CD14-positive monocyte (primary cell): ENCODE data around the gene FBXO8. TPM values are rescaled to one million over a fixed set of nuclear protein-coding genes. Genes with fewer than 3 reads are reported as not detected.

ENCODE experiments used
- DNase-seq, 3 donors: peaks; one replicate each; pipeline ENCODE4 v3.0.0-alpha.2; 2011 to 2022
- H2AFZ ChIP-seq: 2 replicates; pipeline ENCODE4 v1.6.0; 2012; ENCODE audit warnings: mild to moderate bottlenecking, low read depth, low read length, inconsistent platforms; ENCODE audit not compliant: insufficient read depth, poor library complexity, severe bottlenecking
- H3K27ac ChIP-seq, 2 donors: 1 replicate in 1 of 2; 2 replicates in 1 of 2; pipeline ENCODE4 v1.5.1; 2012 to 2013; ENCODE audit warnings: low read length in 2 of 2, control low read depth in 1 of 2, inconsistent platforms in 1 of 2, low read depth in 1 of 2, mild to moderate bottlenecking in 1 of 2
- H3K27me3 ChIP-seq, 2 donors: one replicate each; pipeline versions ENCODE4 v1.6.0 to v1.6.1; 2011 to 2013; ENCODE audit warnings: low read length in 2 of 2; ENCODE audit not compliant: control insufficient read depth in 2 of 2, insufficient read depth in 2 of 2
- H3K36me3 ChIP-seq, 2 donors: replicated peaks in 1 of 2; 1 replicate in 1 of 2; 2 replicates in 1 of 2; pipeline versions ENCODE4 v1.5.1 to v1.6.1; 2012 to 2013; ENCODE audit warnings: low read length in 2 of 2, control low read depth in 1 of 2, inconsistent platforms in 1 of 2, mild to moderate bottlenecking in 1 of 2; ENCODE audit not compliant: insufficient read depth in 2 of 2, control insufficient read depth in 1 of 2
- H3K4me1 ChIP-seq, 2 donors: 1 replicate in 1 of 2; 2 replicates in 1 of 2; pipeline versions ENCODE4 v1.5.1 to v1.6.1; 2012 to 2013; ENCODE audit warnings: low read length in 2 of 2, control low read depth in 1 of 2, inconsistent platforms in 1 of 2, mild to moderate bottlenecking in 1 of 2, moderate library complexity in 1 of 2; ENCODE audit not compliant: insufficient read depth in 2 of 2, control insufficient read depth in 1 of 2
- H3K4me2 ChIP-seq: replicated peaks from 2 replicates; pipeline ENCODE3; 2012; ENCODE audit warnings: low read length, moderate library complexity, mild to moderate bottlenecking; ENCODE audit not compliant: poor library complexity, severe bottlenecking; ENCODE audit errors: extremely low read depth
- H3K4me3 ChIP-seq, 3 experiments: fragments of 200-600 bp in 1 of 3; sonication (generic) in 1 of 3; replicated peaks in 1 of 3; 1 replicate in 2 of 3; 2 replicates in 1 of 3; pipeline ENCODE4 v1.5.1; 2011 to 2013; ENCODE audit warnings: low read length in 3 of 3, mild to moderate bottlenecking in 3 of 3, control low read depth in 2 of 3, low read depth in 2 of 3, inconsistent platforms in 1 of 3, moderate library complexity in 1 of 3
- H3K79me2 ChIP-seq: 2 replicates; pipeline ENCODE4 v1.6.0; 2012; ENCODE audit warnings: mild to moderate bottlenecking, control low read depth, inconsistent platforms, low read length, moderate library complexity; ENCODE audit not compliant: insufficient read depth
- H3K9ac ChIP-seq: 2 replicates; pipeline ENCODE4 v1.6.0; 2017; ENCODE audit warnings: low read length, mild to moderate bottlenecking; ENCODE audit not compliant: insufficient read depth, poor library complexity, severe bottlenecking
- H3K9me3 ChIP-seq, 2 donors: replicated peaks in 1 of 2; 1 replicate in 1 of 2; 2 replicates in 1 of 2; pipeline versions ENCODE4 v1.5.1 to v1.6.1; 2012 to 2013; ENCODE audit warnings: low read length in 2 of 2, control low read depth in 1 of 2; ENCODE audit not compliant: control insufficient read depth in 1 of 2, insufficient read depth in 1 of 2
- H4K20me1 ChIP-seq: 2 replicates; pipeline ENCODE4 v1.6.0; 2012; ENCODE audit warnings: mild to moderate bottlenecking, low read length, control low read depth, moderate library complexity; ENCODE audit not compliant: insufficient read depth
- H3K27ac Mint-ChIP-seq, 7 donors: one replicate each; pipeline ENCODE4 v1.8.0; 2020; ENCODE audit warnings: mild to moderate bottlenecking in 7 of 7, mixed read lengths in 7 of 7, moderate library complexity in 6 of 7, inconsistent platforms in 2 of 7
- H3K27me3 Mint-ChIP-seq, 3 donors: one replicate each; pipeline ENCODE4 v1.8.0; 2021 to 2022; ENCODE audit warnings: low read depth in 3 of 3, mild to moderate bottlenecking in 3 of 3, mixed read lengths in 3 of 3, moderate library complexity in 3 of 3, inconsistent platforms in 1 of 3
- H3K36me3 Mint-ChIP-seq, 2 donors: one replicate each; pipeline ENCODE4 v1.8.0; 2020; ENCODE audit warnings: mixed read lengths in 2 of 2, inconsistent platforms in 1 of 2, mild to moderate bottlenecking in 1 of 2
- H3K4me1 Mint-ChIP-seq: one replicate; pipeline ENCODE4 v1.8.0; 2020; ENCODE audit warnings: mild to moderate bottlenecking, mixed read lengths
- H3K4me3 Mint-ChIP-seq, 2 donors: one replicate each; pipeline ENCODE4 v1.8.0; 2020; ENCODE audit warnings: mild to moderate bottlenecking in 2 of 2, mixed read lengths in 2 of 2, moderate library complexity in 1 of 2
- H3K9me3 Mint-ChIP-seq, 7 donors: one replicate each; pipeline ENCODE4 v1.8.0; 2020 to 2022; ENCODE audit warnings: mixed read lengths in 7 of 7, mild to moderate bottlenecking in 6 of 7, moderate library complexity in 6 of 7, inconsistent platforms in 2 of 7
- CTCF ChIP-seq: fragments of 200-600 bp; IDR thresholded peaks from one replicate; pipeline ENCODE4 v1.8.0; 2022; ENCODE audit warnings: antibody characterized with exemption, mild to moderate bottlenecking
- WGBS: methylation state at CpG from one replicate; pipeline ENCODE4 v1.1.5; 2013; ENCODE audit warnings: missing lambda C conversion rate; ENCODE audit not compliant: insufficient coverage; 5-methylcytosine and 5-hydroxymethylcytosine counted together
- intact Hi-C, 2 donors: fragments of 100-400 bp; cut with micrococcal nuclease; formaldehyde crosslinking; loops; one replicate each; pipeline versions ENCODE4 v1.15.0 to v1.15.1; 2023
- polyA plus RNA-seq, 3 donors: library from polyadenylated mRNA; depleted of rRNA in 1 of 3; unstranded in 2 of 3; stranded (reverse) in 1 of 3; fragments of 300-500 nt in 2 of 3; fragments of >200 nt in 1 of 3; fragmentation: Illumina TruSeq in 2 of 3; gene quantifications; 1 replicate in 2 of 3; 2 replicates in 1 of 3; pipeline ENCODE4 v1.2.3, GENCODE V29; 2012 to 2021

FBXO8 gene
- polyA plus RNA-seq, 3 donors, result 3.9 to 6.5 (median 5.4) TPM

DNA sequence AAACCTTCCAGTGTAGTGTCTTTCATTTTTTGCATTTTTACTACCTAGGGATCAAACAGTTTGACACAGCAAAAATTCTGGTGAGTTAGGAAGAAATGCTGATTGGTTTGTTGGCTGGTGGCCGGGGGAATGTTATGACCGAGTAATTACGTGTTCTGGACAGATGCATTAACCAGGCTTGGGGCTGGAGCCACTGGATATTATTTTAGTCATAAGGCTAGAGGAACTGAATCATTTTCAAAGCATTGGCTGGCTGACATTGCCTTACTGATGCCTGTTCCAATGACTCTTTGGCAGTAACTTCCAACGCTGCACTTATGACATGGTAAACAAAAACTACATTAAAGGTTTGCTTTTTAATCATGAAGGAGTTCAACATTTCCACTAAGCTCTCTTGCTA is 84.6 kb downstream of the FBXO8 start:
- TF ChIP-seq CTCF, result no peak
- Histone ChIP-seq H3K9me3 (no peaks in the 10 kb centered on the region), H3K27ac (no peak overlapping the region), H3K4me3 (no peak overlapping the region), H3K36me3 (no peaks in the 10 kb centered on the region), H3K4me2 (no peak overlapping the region), H4K20me1 (no peaks in the 10 kb centered on the region), H3K4me1 (no peaks in the 10 kb centered on the region), H3K79me2 (no peaks in the 10 kb centered on the region), H2AFZ (no peak overlapping the region), H3K9ac (no peak overlapping the region), H3K27me3 (peaks cover 9 to 25% of the 10 kb centered on the region in 2 donors)
- Mint-ChIP-seq H3K27me3 (peaks cover 9 to 36% (median 10%) of the 10 kb centered on the region in 3 donors), H3K36me3 (no peaks in the 10 kb centered on the region), H3K9me3 (peaks cover 0 to 5% (median 0%) of the 10 kb centered on the region in 7 donors), H3K4me3 (no peak overlapping the region), H3K27ac (no peak overlapping the region), H3K4me1 (no peaks in the 10 kb centered on the region)
- no CpG with 5 or more reads among the region's 4 CpGs for WGBS
- DNase-seq, result no peak
- intact Hi-C loops, result no loop called here

DNA sequence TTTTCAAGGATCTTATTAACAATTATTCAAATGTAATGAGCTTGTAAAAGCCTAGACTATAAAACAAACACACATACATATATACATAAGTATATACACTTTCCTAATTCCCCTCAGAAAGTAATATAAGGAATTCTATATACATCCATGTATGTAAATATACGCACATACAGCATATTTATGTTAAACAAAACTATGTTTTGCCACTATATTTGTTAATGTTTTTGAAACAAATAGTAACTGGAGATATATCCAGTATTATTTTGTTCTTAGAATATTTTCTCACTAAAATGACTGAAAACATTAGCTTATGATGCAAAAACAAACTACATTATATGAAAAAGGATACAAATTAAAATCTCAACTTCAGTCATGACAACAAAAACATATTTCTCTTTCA is 85.1 kb downstream of the FBXO8 start:
- Histone ChIP-seq H3K9ac (no peak overlapping the region), H3K9me3 (no peaks in the 10 kb centered on the region), H3K27ac (no peak overlapping the region), H3K4me1 (no peaks in the 10 kb centered on the region), H3K36me3 (no peaks in the 10 kb centered on the region), H2AFZ (no peak overlapping the region), H3K79me2 (no peaks in the 10 kb centered on the region), H3K4me2 (no peak overlapping the region), H4K20me1 (no peaks in the 10 kb centered on the region), H3K27me3 (peaks cover 9 to 22% of the 10 kb centered on the region in 2 donors), H3K4me3 (no peak overlapping the region)
- no peak overlapping the region for H3K27ac Mint-ChIP-seq
- TF ChIP-seq CTCF, result no peak
- no peak for DNase-seq
- H3K36me3 Mint-ChIP-seq, result no peaks in the 10 kb centered on the region
- peaks cover 0 to 5% (median 0%) of the 10 kb centered on the region in 7 donors for H3K9me3 Mint-ChIP-seq
- peaks cover 8 to 35% (median 10%) of the 10 kb centered on the region in 3 donors for H3K27me3 Mint-ChIP-seq
- no peaks in the 10 kb centered on the region for H3K4me1 Mint-ChIP-seq
- WGBS, result no CpG with 5 or more reads among the region's 1 CpG
- intact Hi-C loops, result no loop called here
- no peak overlapping the region for H3K4me3 Mint-ChIP-seq
